HT1080 (cell line): ENCODE measurements around the gene CAMK2G. TPM values are rescaled to one million over a fixed set of nuclear protein-coding genes. Genes with fewer than 3 reads are reported as not detected.
A peak's percentile ranks its signal among the peaks of the same experiment; 100 is the strongest.

ENCODE experiments used
- DNase-seq: peaks from one replicate; pipeline ENCODE4 v3.0.0-alpha.2; 2015; ENCODE audit warnings: low read depth
- small RNA-seq: library from RNA; depleted of rRNA; stranded (forward); fragments of <200 nt; gene quantifications from one replicate; pipeline ENCODE3, GENCODE V24; 2014
- total RNA-seq: library from RNA; depleted of rRNA; stranded (reverse); fragments of >200 nt; shearing (Covaris generic); gene quantifications from 2 replicates; pipeline ENCODE4 v1.2.3, GENCODE V29; 2014; rRNA removed

CAMK2G gene
- total RNA-seq, 1 experiment from 2014 or later, result 32.4 TPM

DNA sequence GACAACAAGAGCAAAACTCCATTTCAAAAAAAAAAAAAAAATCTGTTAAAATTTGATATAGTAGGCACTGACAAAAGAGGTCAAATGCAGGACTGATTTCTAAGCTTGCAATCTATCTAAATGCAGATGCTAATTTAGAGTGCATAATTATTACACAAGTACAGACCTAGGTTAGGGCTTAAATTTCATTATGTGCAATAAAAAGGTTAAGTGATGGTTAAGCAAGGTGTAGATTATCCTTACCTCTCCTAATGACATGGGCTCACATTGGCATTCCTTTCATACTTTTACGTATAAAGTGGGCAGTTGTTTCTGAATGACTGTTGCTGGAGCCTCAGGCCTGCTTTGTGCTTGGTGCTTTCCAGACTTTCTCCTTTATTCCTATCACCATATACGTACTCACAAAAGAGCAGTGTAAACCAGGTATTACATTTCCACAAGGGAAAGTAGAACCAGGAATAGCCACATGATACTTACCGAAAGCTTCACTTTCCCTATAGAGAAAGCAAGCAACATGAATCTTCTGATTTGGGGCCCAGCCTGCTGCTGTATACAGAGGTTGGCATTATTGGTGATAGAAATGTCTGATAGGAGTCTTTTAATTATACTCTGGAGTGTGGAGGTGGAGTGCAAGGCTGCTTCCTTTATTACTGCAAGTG, 94.7 kb downstream of the CAMK2G start:
- DNase-seq, result no peak

DNA sequence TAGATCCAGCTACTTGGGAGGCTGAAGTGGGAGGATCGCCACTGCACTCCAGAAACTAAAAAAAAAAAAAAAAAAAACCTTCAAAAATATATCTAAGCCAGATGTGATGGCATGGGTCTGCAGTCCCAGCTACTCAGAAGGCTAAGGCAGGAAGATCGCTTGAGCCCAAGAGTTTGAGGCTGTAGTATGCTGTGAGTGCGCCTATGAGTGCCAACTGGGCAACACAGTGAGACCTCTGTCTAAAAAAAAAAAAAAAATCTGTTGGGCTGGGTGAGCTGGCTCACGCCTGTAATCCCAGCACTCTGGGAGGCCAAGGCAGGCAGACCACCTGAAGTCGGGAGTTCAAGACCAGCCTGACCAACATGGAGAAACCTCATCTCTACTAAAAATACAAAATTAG, 95.3 kb downstream of the CAMK2G start:
- DNase-seq, result no peak

DNA sequence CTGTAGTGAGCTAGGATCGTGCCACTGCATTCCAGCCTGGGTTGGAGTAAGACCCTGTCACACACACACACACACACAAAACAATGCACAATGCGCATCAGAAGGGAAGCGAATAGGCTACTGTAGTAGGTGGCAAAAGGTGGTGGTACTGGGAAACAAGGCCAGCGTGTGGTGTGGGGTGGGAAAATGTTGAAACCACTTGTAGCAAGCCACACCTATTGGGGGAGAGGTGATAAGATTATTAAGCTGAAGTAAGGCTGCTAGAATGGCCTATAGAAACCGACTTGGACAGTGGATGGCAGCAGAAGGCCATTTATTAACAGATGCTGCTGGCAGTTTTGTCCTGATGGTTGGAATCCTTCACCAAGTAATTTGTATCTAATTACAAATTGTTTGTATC, 99.7 kb downstream of the CAMK2G start:
- peak; percentile 46 for DNase-seq

DNA sequence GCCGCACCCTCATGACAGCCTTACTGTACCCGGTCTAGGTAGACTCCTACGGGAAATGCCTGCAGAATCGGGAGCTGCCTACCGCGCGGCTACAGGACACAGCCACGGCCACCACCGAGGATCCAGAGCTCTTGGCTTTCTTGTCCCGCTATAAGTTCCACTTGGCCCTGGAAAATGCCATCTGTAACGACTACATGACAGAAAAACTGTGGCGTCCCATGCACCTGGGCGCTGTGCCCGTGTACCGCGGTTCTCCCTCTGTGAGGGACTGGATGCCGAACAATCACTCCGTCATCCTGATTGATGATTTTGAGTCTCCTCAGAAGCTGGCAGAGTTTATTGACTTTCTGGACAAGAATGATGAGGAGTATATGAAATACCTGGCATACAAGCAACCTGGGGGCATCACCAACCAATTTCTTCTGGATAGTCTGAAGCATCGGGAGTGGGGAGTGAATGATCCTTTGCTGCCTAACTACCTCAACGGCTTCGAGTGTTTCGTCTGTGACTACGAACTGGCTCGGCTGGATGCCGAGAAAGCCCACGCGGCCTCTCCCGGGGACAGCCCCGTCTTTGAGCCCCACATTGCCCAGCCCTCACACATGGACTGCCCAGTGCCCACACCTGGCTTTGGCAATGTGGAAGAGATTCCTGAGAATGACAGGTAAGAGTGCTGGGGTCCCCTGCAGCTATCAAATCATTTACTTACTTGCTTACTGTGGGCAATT, 101.0 kb downstream of the CAMK2G start:
- DNase-seq, result no peak

DNA sequence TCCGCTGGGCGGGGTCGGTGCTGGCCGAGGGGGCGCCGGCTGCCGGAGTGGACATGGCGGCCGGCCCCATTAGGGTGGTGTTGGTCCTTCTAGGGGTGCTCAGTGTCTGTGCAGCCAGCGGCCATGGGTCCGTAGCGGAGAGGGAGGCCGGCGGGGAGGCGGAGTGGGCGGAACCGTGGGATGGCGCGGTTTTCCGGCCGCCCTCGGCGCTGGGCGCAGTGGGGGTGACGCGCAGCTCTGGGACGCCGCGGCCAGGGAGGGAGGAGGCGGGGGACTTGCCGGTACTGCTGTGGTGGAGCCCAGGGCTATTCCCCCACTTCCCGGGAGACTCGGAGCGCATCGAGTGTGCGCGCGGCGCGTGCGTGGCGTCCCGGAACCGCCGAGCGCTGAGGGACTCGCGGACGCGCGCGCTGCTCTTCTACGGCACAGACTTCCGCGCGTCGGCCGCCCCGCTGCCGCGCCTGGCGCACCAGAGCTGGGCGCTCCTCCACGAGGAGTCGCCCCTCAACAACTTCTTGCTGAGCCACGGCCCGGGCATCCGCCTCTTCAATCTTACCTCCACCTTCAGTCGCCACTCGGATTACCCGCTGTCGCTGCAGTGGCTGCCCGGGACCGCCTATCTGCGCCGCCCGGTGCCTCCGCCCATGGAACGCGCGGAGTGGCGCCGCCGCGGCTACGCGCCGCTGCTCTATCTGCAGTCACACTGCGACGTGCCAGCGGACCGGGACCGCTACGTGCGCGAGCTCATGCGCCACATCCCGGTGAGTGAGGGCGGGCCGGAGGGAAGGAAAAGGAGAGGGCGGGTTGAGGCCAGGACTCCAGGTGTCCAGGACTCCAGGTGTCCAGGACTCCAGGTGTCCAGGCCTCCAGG, 101.8 kb downstream of the CAMK2G start:
- peak; percentile 78 for DNase-seq

DNA sequence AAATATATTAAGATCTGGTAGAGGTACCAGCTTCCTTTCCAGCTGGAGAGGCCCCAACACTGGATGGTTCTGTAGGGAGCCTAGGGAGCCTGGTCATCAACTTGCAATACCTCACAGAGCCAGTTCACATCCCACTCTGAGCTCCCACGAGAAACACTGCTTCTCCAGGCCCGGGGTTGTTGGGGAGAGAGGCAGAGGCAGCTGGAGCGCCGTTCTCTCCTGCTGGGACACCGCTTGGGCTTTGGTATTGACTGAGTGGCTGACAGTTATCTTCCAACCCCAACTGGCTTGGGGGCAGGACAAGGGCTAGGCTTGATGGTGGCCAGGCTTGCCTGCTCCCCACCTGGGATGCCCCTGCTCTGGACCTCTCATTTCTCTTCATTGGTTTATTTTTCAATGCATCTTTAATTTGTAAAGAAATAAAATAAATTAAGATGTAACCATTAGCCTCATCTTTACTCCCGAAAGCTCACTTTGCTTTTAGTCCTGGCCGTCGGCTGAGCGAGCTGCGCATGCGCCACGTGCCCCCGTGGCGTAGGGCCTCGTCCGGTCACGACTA, 102.6 kb downstream of the CAMK2G start:
- DNase-seq, result no peak

DNA sequence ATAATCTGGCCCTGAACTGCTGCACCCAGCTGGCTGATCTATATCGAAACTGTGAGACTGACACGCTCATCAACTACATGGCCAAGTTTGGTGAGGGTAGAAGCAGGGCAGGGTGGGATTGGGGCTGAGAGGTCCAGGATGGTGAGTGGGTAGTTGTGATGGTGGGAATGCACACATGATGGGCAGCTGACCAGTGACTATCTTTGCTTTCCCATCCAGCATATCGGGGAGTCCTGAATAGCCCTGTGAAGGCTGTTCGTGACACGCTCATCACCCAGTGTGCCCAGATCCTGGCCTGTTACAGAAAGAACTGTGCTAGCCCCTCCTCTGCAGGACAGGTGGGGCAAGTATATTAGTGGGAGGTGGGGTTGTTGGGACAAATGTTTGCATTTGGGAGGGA, 105.0 kb downstream of the CAMK2G start:
- DNase-seq, result no peak

DNA sequence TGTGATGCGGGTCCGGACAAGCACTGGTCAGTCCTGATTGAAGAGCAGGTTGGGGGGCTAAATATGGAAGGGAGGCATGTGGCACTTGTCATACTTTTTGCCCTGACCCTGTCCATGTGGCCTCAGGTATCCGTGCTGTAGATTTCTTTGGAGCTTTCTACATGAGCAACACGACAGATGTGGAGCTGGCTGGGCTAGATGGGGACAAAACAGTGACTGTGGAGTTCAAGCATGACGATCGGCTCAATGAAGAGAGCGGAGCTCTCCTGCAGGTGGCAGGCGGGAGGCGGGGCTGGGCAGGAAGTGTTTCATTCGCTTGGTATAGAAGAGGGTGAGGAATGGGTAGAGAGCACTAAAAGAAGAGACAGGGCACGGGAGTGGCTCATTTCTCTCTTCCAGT, 105.5 kb downstream of the CAMK2G start:
- no peak for DNase-seq

DNA sequence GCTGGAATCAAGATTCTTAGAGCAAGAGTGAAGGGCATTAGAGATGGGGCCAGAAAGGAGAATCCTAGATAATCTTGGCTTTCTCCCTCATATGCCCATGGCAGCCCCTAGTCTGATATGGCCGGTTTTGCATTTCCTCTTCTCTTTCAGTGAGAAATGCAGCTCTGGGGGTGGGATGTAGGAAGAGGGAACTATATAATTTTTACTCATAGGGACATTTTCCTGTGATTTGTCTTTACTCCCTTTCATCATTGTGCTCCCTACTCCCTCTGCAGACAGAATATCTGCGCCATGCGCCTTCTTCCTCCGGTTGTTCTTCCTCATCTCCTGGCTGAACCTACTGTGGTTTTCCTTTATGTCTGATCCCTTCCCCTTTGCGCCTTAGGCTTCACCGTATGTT, 109.3 kb downstream of the CAMK2G start:
- no peak for DNase-seq

DNA sequence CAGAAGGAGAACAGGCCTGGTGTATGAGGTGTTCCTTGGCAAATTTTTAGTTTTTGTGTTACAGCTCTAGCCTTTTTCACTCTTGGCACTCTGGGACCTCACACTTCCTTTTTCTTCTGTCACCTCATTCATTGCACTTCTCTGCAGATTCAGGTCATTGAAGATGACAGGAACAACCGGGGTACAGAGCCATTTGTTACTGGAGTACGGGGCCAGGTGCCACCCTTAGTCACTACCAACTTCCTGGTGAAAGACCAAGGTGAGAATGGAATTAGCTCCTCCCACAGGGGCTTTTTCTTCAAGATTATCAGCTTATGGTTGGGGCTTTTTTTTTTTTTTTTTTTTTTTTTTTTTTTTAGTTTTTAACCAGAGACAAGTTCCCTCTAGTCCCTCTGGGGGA, 111.0 kb downstream of the CAMK2G start:
- no peak for DNase-seq

DNA sequence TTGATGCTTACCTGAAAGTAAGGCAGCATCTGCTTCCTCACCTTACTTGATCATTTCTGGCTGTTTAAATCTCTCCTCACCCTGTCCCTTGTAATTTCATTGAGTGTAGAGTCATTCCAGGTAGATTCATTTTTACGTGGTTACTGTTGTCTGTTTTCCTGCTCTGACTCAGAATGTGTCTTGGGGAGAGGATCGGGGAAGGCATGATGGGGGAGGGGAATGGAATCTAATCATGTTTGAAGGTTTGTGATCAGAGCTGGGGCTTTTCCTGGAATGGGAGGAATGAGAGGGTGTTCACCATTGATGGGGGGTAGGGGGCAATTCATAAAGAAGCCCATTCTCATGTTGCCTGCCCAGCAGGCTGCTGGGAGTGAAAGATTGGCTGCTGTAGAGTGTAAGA, 111.4 kb downstream of the CAMK2G start:
- DNase-seq, result peak; percentile 59

Small RNAs within 50 kb of the gene (small RNA-seq; reads per million reads assigned to genes)
- gene AC022400.9, result not detected
- gene ZSWIM8-AS1, result not detected

Other genes starting within 250 kb of the CAMK2G start
- not detected in 2 replicates for gene MYOZ1, start 233.1 kb downstream of the CAMK2G start, total RNA-seq
- 0.11 TPM in 1 of 2 replicates, not detected in the other for gene SYNPO2L, start 218.5 kb downstream of the CAMK2G start, total RNA-seq
- gene AGAP5, start 176.4 kb downstream of the CAMK2G start, total RNA-seq, result 1.6 and 1.9 TPM in 2 replicates
- 100 and 116 TPM in 2 replicates for gene SEC24C, start 130.2 kb downstream of the CAMK2G start, total RNA-seq
- 89.6 and 110 TPM in 2 replicates for gene CHCHD1, start 92.5 kb downstream of the CAMK2G start, total RNA-seq
- 51.0 and 51.9 TPM in 2 replicates for gene ZSWIM8, start 88.9 kb downstream of the CAMK2G start, total RNA-seq
- gene NDST2, start 63.0 kb downstream of the CAMK2G start, total RNA-seq, result 23.1 and 28.7 TPM in 2 replicates
- 504 and 552 TPM in 2 replicates for gene PLAU, start 36.6 kb upstream of the CAMK2G start, total RNA-seq
- 125 and 138 TPM in 2 replicates for gene VCL, start 123.6 kb upstream of the CAMK2G start, total RNA-seq